ENCODE data around the gene RPL36AL.

GRCh38 chr14:49621114-49621881 lies 872 bp upstream of the RPL36AL start:
- no peak for TF ChIP-seq SUZ12 (IDR thresholded peaks at IDR 0.05; ENCODE audit: extremely low read depth, insufficient read depth, insufficient read length)
- no peak for TF ChIP-seq YY1 (IDR thresholded peaks at IDR 0.05; ENCODE audit: insufficient read depth, insufficient read length)
